SK-N-SH (cell line): ENCODE measurements around the gene GABRD. TPM values are rescaled to one million over a fixed set of nuclear protein-coding genes. Genes with fewer than 3 reads are reported as not detected.

Source experiments
- CTCF ChIA-PET: fragments of 300-600, 350-600 bp; formaldehyde crosslinking; extraction: SDS; loops from one replicate; lab custom pipeline; 2021; lab: Yijun Ruan, JAX
- POLR2A ChIA-PET: fragments of 350-600 bp; sonication (Branson Sonifier 250); formaldehyde crosslinking; extraction: SDS; loops from one replicate; lab custom pipeline; 2020; ENCODE audit warnings: antibody characterized with exemption, inconsistent platforms; lab: Yijun Ruan, JAX
- DNase-seq: peaks from one replicate; pipeline ENCODE4 v3.0.0; 2012
- H2AFZ ChIP-seq: fragments of 200-600 bp; sonication (generic); 2 replicates; pipeline ENCODE4 v1.8.1; 2016; ENCODE audit warnings: antibody characterized with exemption, mild to moderate bottlenecking, low read depth
- H3F3A ChIP-seq: fragments of 200-600 bp; sonication (generic); replicated peaks from 2 replicates; pipeline ENCODE3; 2016; ENCODE audit warnings: antibody characterized with exemption, mild to moderate bottlenecking; ENCODE audit not compliant: insufficient read depth
- H3K27ac ChIP-seq, 2 experiments: fragments of 200-500 bp in 1 of 2; fragments of 200-600 bp in 1 of 2; sonication (Bioruptor generic) in 1 of 2; sonication (generic), shearing (Covaris generic) in 1 of 2; 2 replicates each; pipeline versions ENCODE4 v1.5.1 to v1.6.1; 2014 to 2016; ENCODE audit warnings: low read depth in 2 of 2, inconsistent platforms in 1 of 2, low read length in 1 of 2, mild to moderate bottlenecking in 1 of 2, mixed read lengths in 1 of 2
- H3K27me3 ChIP-seq: fragments of 200-600 bp; sonication (generic), shearing (Covaris generic); 2 replicates; pipeline ENCODE4 v1.6.1; 2016; ENCODE audit warnings: mixed run types; ENCODE audit not compliant: insufficient read depth
- H3K36me3 ChIP-seq, 2 experiments: fragments of 200-500 bp in 1 of 2; fragments of 200-600 bp in 1 of 2; sonication (Bioruptor generic) in 1 of 2; sonication (generic) in 1 of 2; replicated peaks in 1 of 2; 2 replicates each; pipeline versions ENCODE3 to v1.5.1; 2014 to 2016; ENCODE audit warnings: low read length in 1 of 2, mild to moderate bottlenecking in 1 of 2; ENCODE audit not compliant: insufficient read depth in 2 of 2, control insufficient read depth in 1 of 2
- H3K4me1 ChIP-seq, 2 experiments: fragments of 200-500 bp in 1 of 2; fragments of 200-600 bp in 1 of 2; sonication (Bioruptor generic) in 1 of 2; sonication (generic), shearing (Covaris generic) in 1 of 2; 2 replicates each; pipeline versions ENCODE4 v1.5.1 to v1.6.1; 2014 to 2016; ENCODE audit warnings: low read depth in 1 of 2, low read length in 1 of 2, mixed run types in 1 of 2; ENCODE audit not compliant: insufficient read depth in 2 of 2, control insufficient read depth in 1 of 2
- H3K4me2 ChIP-seq: fragments of 200-600 bp; sonication (generic), shearing (Covaris generic); 2 replicates; pipeline ENCODE4 v1.6.1; 2017; ENCODE audit warnings: mixed run types
- H3K4me3 ChIP-seq, 2 experiments: fragments of 200-500 bp in 1 of 2; fragments of 200-600 bp in 1 of 2; sonication (Bioruptor generic) in 1 of 2; sonication (generic), shearing (Covaris generic) in 1 of 2; 2 replicates each; pipeline versions ENCODE4 v1.5.1 to v1.8.1; 2014 to 2016; ENCODE audit warnings: low read depth in 2 of 2, inconsistent platforms in 1 of 2, low read length in 1 of 2, mild to moderate bottlenecking in 1 of 2, mixed read lengths in 1 of 2, moderate library complexity in 1 of 2
- H3K79me2 ChIP-seq: fragments of 200-600 bp; sonication (generic); 2 replicates; pipeline ENCODE4 v1.8.1; 2017; ENCODE audit warnings: mild to moderate bottlenecking; ENCODE audit not compliant: insufficient read depth
- H3K9ac ChIP-seq: fragments of 200-600 bp; sonication (generic); 2 replicates; pipeline ENCODE4 v1.6.1; 2017; ENCODE audit warnings: mixed run types
- H3K9me2 ChIP-seq: fragments of 200-600 bp; sonication (generic); 2 replicates; pipeline ENCODE4 v1.6.1; 2017; ENCODE audit warnings: mixed run types
- H3K9me3 ChIP-seq: fragments of 200-600 bp; sonication (generic); 2 replicates; pipeline ENCODE4 v1.6.1; 2017; ENCODE audit warnings: mixed run types, mild to moderate bottlenecking, moderate library complexity
- H4K20me1 ChIP-seq: fragments of 200-600 bp; sonication (generic); 2 replicates; pipeline ENCODE4 v1.6.1; 2017; ENCODE audit warnings: mild to moderate bottlenecking, mixed run types; ENCODE audit not compliant: insufficient read depth
- ELF1 ChIP-seq: IDR thresholded peaks from 2 replicates; pipeline ENCODE4 v1.4.0; 2012
- FOSL2 ChIP-seq: IDR thresholded peaks from 2 replicates; pipeline ENCODE4 v1.4.0; 2012; ENCODE audit warnings: low read depth, mild to moderate bottlenecking, moderate library complexity, borderline replicate concordance
- GABPA ChIP-seq: IDR thresholded peaks from 2 replicates; pipeline ENCODE4 v1.4.0; 2012; ENCODE audit warnings: low read depth, mild to moderate bottlenecking
- MEF2A ChIP-seq: IDR thresholded peaks from 2 replicates; pipeline ENCODE4 v1.4.0; 2012; ENCODE audit warnings: low read depth, borderline replicate concordance
- MXI1 ChIP-seq: IDR thresholded peaks from 2 replicates; pipeline ENCODE4 v1.6.1; 2012; ENCODE audit warnings: mild to moderate bottlenecking, low read depth, low read length, improper control_type of control experiment
- NFIC ChIP-seq: IDR thresholded peaks from 2 replicates; pipeline ENCODE4 v1.4.0; 2012; ENCODE audit warnings: borderline replicate concordance
- PBX3 ChIP-seq: IDR thresholded peaks from 2 replicates; pipeline ENCODE4; 2012
- POLR2AphosphoS5 ChIP-seq: IDR thresholded peaks from 2 replicates; pipeline ENCODE4 v1.6.1; 2012; ENCODE audit warnings: low read depth, low read length
- SIN3A ChIP-seq: IDR thresholded peaks from 2 replicates; pipeline ENCODE4 v1.6.1; 2012; ENCODE audit warnings: low read depth, mild to moderate bottlenecking, low read length, moderate library complexity, borderline replicate concordance
- WGBS: methylation state at CpG from one replicate; pipeline ENCODE4 v1.1.6; 2017; ENCODE audit warnings: low lambda C conversion rate; 5-methylcytosine and 5-hydroxymethylcytosine counted together
- polyA plus RNA-seq, 3 experiments: library from polyadenylated mRNA; depleted of rRNA; stranded (reverse); fragments of >200 nt; gene quantifications; 2 replicates each; pipeline ENCODE4 v1.2.3, GENCODE V29; 2012
- TF ChIP-seq, protein P1 (sequence below): IDR thresholded peaks from 2 replicates; pipeline ENCODE4 v1.4.0; 2012; ENCODE audit warnings: low read depth, borderline replicate concordance
- TF ChIP-seq, protein P2 (sequence below): IDR thresholded peaks from 2 replicates; pipeline ENCODE4 v1.6.1; 2012; ENCODE audit warnings: mild to moderate bottlenecking, low read depth, low read length, moderate library complexity
- TF ChIP-seq, protein P3 (sequence below): IDR thresholded peaks from 2 replicates; pipeline ENCODE4 v1.4.0; 2012; ENCODE audit warnings: low read depth, borderline replicate concordance

The GABRD gene
- polyA plus RNA-seq, 1 of the 3 experiments (the other 2 are of a cell fraction): 0.07 TPM

- H3K79me2 ChIP-seq: no peaks in the 10 kb centered on the region
- peak overlapping the region; percentile 51; the same call in 1 of the 2 replicates for H2AFZ ChIP-seq
- H3F3A ChIP-seq: no peaks in the 10 kb centered on the region
- H3K27me3 ChIP-seq: no peaks in the 10 kb centered on the region
- no peak for DNase-seq
- H3K36me3 ChIP-seq: no peaks in the 10 kb centered on the region
- 43% methylated on average over 24 of the region's 84 CpGs for WGBS
- peaks cover 0 to 17% of the 10 kb centered on the region in 2 experiments; a peak in 1 of 4 replicates for H3K4me1 ChIP-seq
- H3K9me2 ChIP-seq: no peaks in the 10 kb centered on the region
- H4K20me1 ChIP-seq: no peaks in the 10 kb centered on the region
- no peaks in the 10 kb centered on the region for H3K9me3 ChIP-seq
- no peak overlapping the region for H3K4me2 ChIP-seq
- peak overlapping the region; percentile 32 to 70; a peak in 3 of 4 replicates for H3K4me3 ChIP-seq
- POLR2A ChIA-PET: no interaction called here
- no peak overlapping the region; a peak in 1 of 4 replicates for H3K27ac ChIP-seq
- H3K9ac ChIP-seq: 0 out of 2 replicates have a peak overlapping the region, but pooled peaks have one; percentile 14
- TF ChIP-seq, protein P1, sequence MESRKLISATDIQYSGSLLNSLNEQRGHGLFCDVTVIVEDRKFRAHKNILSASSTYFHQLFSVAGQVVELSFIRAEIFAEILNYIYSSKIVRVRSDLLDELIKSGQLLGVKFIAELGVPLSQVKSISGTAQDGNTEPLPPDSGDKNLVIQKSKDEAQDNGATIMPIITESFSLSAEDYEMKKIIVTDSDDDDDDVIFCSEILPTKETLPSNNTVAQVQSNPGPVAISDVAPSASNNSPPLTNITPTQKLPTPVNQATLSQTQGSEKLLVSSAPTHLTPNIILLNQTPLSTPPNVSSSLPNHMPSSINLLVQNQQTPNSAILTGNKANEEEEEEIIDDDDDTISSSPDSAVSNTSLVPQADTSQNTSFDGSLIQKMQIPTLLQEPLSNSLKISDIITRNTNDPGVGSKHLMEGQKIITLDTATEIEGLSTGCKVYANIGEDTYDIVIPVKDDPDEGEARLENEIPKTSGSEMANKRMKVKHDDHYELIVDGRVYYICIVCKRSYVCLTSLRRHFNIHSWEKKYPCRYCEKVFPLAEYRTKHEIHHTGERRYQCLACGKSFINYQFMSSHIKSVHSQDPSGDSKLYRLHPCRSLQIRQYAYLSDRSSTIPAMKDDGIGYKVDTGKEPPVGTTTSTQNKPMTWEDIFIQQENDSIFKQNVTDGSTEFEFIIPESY: no peak
- TF ChIP-seq MXI1 (no peak), FOSL2 (no peak), ELF1 (no peak), MEF2A (no peak), SIN3A (no peak)
- TF ChIP-seq, protein P2, sequence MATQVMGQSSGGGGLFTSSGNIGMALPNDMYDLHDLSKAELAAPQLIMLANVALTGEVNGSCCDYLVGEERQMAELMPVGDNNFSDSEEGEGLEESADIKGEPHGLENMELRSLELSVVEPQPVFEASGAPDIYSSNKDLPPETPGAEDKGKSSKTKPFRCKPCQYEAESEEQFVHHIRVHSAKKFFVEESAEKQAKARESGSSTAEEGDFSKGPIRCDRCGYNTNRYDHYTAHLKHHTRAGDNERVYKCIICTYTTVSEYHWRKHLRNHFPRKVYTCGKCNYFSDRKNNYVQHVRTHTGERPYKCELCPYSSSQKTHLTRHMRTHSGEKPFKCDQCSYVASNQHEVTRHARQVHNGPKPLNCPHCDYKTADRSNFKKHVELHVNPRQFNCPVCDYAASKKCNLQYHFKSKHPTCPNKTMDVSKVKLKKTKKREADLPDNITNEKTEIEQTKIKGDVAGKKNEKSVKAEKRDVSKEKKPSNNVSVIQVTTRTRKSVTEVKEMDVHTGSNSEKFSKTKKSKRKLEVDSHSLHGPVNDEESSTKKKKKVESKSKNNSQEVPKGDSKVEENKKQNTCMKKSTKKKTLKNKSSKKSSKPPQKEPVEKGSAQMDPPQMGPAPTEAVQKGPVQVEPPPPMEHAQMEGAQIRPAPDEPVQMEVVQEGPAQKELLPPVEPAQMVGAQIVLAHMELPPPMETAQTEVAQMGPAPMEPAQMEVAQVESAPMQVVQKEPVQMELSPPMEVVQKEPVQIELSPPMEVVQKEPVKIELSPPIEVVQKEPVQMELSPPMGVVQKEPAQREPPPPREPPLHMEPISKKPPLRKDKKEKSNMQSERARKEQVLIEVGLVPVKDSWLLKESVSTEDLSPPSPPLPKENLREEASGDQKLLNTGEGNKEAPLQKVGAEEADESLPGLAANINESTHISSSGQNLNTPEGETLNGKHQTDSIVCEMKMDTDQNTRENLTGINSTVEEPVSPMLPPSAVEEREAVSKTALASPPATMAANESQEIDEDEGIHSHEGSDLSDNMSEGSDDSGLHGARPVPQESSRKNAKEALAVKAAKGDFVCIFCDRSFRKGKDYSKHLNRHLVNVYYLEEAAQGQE: no peak
- CTCF ChIA-PET: interaction anchor here (0.7 to 4.5 kb wide), 6 partner anchors 25 to 110 kb away, joined by 3 to 35 read pairs (median 4); no protein-coding TSS in a partner anchor
Measured at GRCh38 chr1:2050793-2051682, 31.9 kb downstream of the GABRD start.

- H3K27ac ChIP-seq: no peak overlapping the region
- no peak for DNase-seq
- no peak overlapping the region for H3K4me3 ChIP-seq
- H3K4me2 ChIP-seq: no peak overlapping the region
- H3K36me3 ChIP-seq: no peaks in the 10 kb centered on the region
- no peaks in the 10 kb centered on the region for H3K79me2 ChIP-seq
- POLR2A ChIA-PET: no interaction called here
- H4K20me1 ChIP-seq: no peaks in the 10 kb centered on the region
- H3F3A ChIP-seq: no peaks in the 10 kb centered on the region
- no peaks in the 10 kb centered on the region for H3K27me3 ChIP-seq
- 85% methylated on average over 13 of the region's 16 CpGs for WGBS
- no peaks in the 10 kb centered on the region for H3K9me2 ChIP-seq
- peaks cover 0 to 17% of the 10 kb centered on the region in 2 experiments; a peak in 1 of 4 replicates for H3K4me1 ChIP-seq
- CTCF ChIA-PET: interaction anchor here (0.7 to 4.5 kb wide), 3 partner anchors 24 to 108 kb away, joined by 3 to 30 read pairs (median 4); no protein-coding TSS in a partner anchor
- no peaks in the 10 kb centered on the region for H3K9me3 ChIP-seq
- H2AFZ ChIP-seq: no peak overlapping the region
- no peak overlapping the region for H3K9ac ChIP-seq
- no peak for TF ChIP-seq POLR2AphosphoS5
- TF ChIP-seq GABPA: no peak
- TF ChIP-seq, protein P3, sequence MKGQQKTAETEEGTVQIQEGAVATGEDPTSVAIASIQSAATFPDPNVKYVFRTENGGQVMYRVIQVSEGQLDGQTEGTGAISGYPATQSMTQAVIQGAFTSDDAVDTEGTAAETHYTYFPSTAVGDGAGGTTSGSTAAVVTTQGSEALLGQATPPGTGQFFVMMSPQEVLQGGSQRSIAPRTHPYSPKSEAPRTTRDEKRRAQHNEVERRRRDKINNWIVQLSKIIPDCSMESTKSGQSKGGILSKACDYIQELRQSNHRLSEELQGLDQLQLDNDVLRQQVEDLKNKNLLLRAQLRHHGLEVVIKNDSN: no peak
- no peak for TF ChIP-seq NFIC
- TF ChIP-seq, protein P1: no peak
- no peak for TF ChIP-seq PBX3
Measured at GRCh38 chr1:2052054-2052679, 33.0 kb downstream of the GABRD start.
